HCT116 (cell line): Measurements from ENCODE around the gene CDC14A. TPM values are rescaled to one million over a fixed set of nuclear protein-coding genes. Genes with fewer than 3 reads are reported as not detected.

Source experiments
- ATAC-seq: fragments of 200-7000 bp; cut with Tn5 transposase; 2 replicates; pipeline ENCODE4 v1.9.1; 2020; ENCODE audit warnings: mild to moderate bottlenecking, moderate library complexity
- BruUV-seq: library from RNA; stranded (reverse); fragments of 400-500 nt; replicated peaks from 2 replicates; lab custom pipeline; 2021; lab: Mats Ljungman, UMichigan
- CTCF ChIA-PET: fragments of 300-600 bp; sonication (Branson Sonifier 250); formaldehyde crosslinking; loops from one replicate; lab custom pipeline; 2021; ENCODE audit warnings: antibody characterized with exemption; lab: Charles Lee
- POLR2A ChIA-PET: fragments of 300-600, 350-600 bp; sonication (Branson Sonifier 250); formaldehyde crosslinking; loops from one replicate; lab custom pipeline; 2021; ENCODE audit warnings: antibody characterized with exemption; lab: Charles Lee
- RAD21 ChIA-PET, 2 experiments: fragments of 300-600 bp; sonication (Branson Sonifier 250); formaldehyde crosslinking; loops; one replicate each; lab custom pipeline; 2023; ENCODE audit warnings: low total read pairs in 2 of 2; ENCODE audit not compliant: uncharacterized antibody in 2 of 2, unreplicated experiment in 2 of 2, low non-redundant PET in 1 of 2; lab: Charles Lee
- DNase-seq: peaks from one replicate; pipeline ENCODE4 v3.0.0-alpha.2; 2010; ENCODE audit warnings: low read depth, low spot score
- H2AFZ ChIP-seq: fragments of 200-600 bp; shearing (Covaris generic), sonication (generic); 2 replicates; pipeline ENCODE4 v1.6.1; 2017; ENCODE audit warnings: low read depth, mixed run types, mixed read lengths, antibody characterized with exemption, low read length; ENCODE audit not compliant: poor library complexity, severe bottlenecking
- H3K27ac ChIP-seq: 2 replicates; pipeline ENCODE4 v1.5.1; 2012; ENCODE audit warnings: low read depth, low read length
- H3K27me3 ChIP-seq: fragments of 200-600 bp; sonication (generic); 2 replicates; pipeline ENCODE4 v1.6.1; 2016; ENCODE audit warnings: mixed run types, low read length, mixed read lengths; ENCODE audit not compliant: insufficient read depth
- H3K36me3 ChIP-seq, 2 experiments: fragments of 200-500 bp in 1 of 2; fragments of 200-600 bp in 1 of 2; sonication (Bioruptor generic) in 1 of 2; sonication (generic) in 1 of 2; 2 replicates each; pipeline versions ENCODE4 v1.5.1 to v1.6.1; 2014 to 2016; ENCODE audit warnings: low read length in 2 of 2, inconsistent platforms in 1 of 2, mixed read lengths in 1 of 2, mixed run types in 1 of 2; ENCODE audit not compliant: insufficient read depth in 2 of 2, control insufficient read depth in 1 of 2
- H3K4me1 ChIP-seq, 2 experiments: fragments of 200-600 bp in 1 of 2; sonication (generic) in 1 of 2; 2 replicates each; pipeline versions ENCODE4 v1.5.1 to v1.6.1; 2012 to 2017; ENCODE audit warnings: low read length in 2 of 2, inconsistent platforms in 1 of 2, mild to moderate bottlenecking in 1 of 2, mixed read lengths in 1 of 2, mixed run types in 1 of 2, moderate library complexity in 1 of 2; ENCODE audit not compliant: insufficient read depth in 2 of 2, control insufficient read depth in 1 of 2
- H3K4me2 ChIP-seq: fragments of 200-600 bp; sonication (generic); 2 replicates; pipeline ENCODE4 v1.6.1; 2017; ENCODE audit warnings: mixed run types, low read length, mixed read lengths
- H3K4me3 ChIP-seq, 2 experiments: fragments of 200-600 bp in 1 of 2; sonication (generic) in 1 of 2; replicated peaks in 1 of 2; 2 replicates each; pipeline ENCODE4 v1.5.1; 2011 to 2016; ENCODE audit warnings: low read length in 2 of 2, control low read depth in 1 of 2, low read depth in 1 of 2, mild to moderate bottlenecking in 1 of 2, mixed read lengths in 1 of 2, mixed run types in 1 of 2
- H3K79me2 ChIP-seq: fragments of 200-600 bp; sonication (generic); 2 replicates; pipeline ENCODE4 v1.6.1; 2017; ENCODE audit warnings: mild to moderate bottlenecking, mixed run types, low read length, moderate library complexity, mixed read lengths; ENCODE audit not compliant: insufficient read depth
- H3K9ac ChIP-seq: fragments of 200-600 bp; sonication (generic); 2 replicates; pipeline ENCODE4 v1.6.1; 2016; ENCODE audit warnings: low read length, mixed read lengths
- H3K9me2 ChIP-seq: fragments of 200-600 bp; sonication (generic), shearing (Covaris generic); 2 replicates; pipeline ENCODE4 v1.6.1; 2017; ENCODE audit warnings: mixed run types, mild to moderate bottlenecking, moderate library complexity; ENCODE audit not compliant: insufficient read depth
- H3K9me3 ChIP-seq, 2 experiments: fragments of 200-500 bp in 1 of 2; fragments of 200-600 bp in 1 of 2; sonication (Bioruptor generic) in 1 of 2; sonication (generic) in 1 of 2; 2 replicates each; pipeline ENCODE4 v1.6.1; 2014 to 2017; ENCODE audit warnings: low read length in 2 of 2, mixed read lengths in 2 of 2, inconsistent platforms in 1 of 2, low read depth in 1 of 2, mild to moderate bottlenecking in 1 of 2, mixed run types in 1 of 2, moderate library complexity in 1 of 2; ENCODE audit not compliant: control insufficient read depth in 1 of 2, insufficient read depth in 1 of 2
- H4K20me1 ChIP-seq: fragments of 200-600 bp; sonication (generic), shearing (Covaris generic); 2 replicates; pipeline ENCODE4 v1.6.1; 2017; ENCODE audit warnings: mixed run types, mild to moderate bottlenecking, moderate library complexity; ENCODE audit not compliant: insufficient read depth
- CEBPB ChIP-seq: IDR thresholded peaks from 2 replicates; pipeline ENCODE4 v1.6.1; 2012; ENCODE audit warnings: low read depth
- EGR1 ChIP-seq: IDR thresholded peaks from 2 replicates; pipeline ENCODE4 v1.6.1; 2012; ENCODE audit warnings: low read depth
- ELF1 ChIP-seq: IDR thresholded peaks from 2 replicates; pipeline ENCODE4 v1.6.1; 2012; ENCODE audit warnings: low read depth, borderline replicate concordance
- FOSL1 ChIP-seq: IDR thresholded peaks from 2 replicates; pipeline ENCODE4 v1.6.1; 2012; ENCODE audit warnings: low read depth
- POLR2A ChIP-seq: IDR thresholded peaks from 2 replicates; pipeline ENCODE4 v1.7.0; 2011; ENCODE audit warnings: borderline replicate concordance; ENCODE audit not compliant: insufficient read depth, insufficient read length; ENCODE audit errors: extremely low read depth
- SIN3A ChIP-seq: IDR thresholded peaks from 2 replicates; pipeline ENCODE4 v1.6.1; 2012; ENCODE audit warnings: low read depth
- SRF ChIP-seq: IDR thresholded peaks from 2 replicates; pipeline ENCODE4 v1.6.1; 2012; ENCODE audit warnings: low read depth
- ZFX ChIP-seq: fragments of 450-650 bp; IDR thresholded peaks from 2 replicates; pipeline ENCODE4 v1.6.1; 2017
- ZNF274 ChIP-seq: fragments of 200-500 bp; sonication (Bioruptor generic); IDR thresholded peaks from 2 replicates; pipeline ENCODE4 v1.6.1; 2014; ENCODE audit warnings: mild to moderate bottlenecking, low read depth, low read length, inconsistent platforms
- intact Hi-C: fragments of 100-400 bp; cut with micrococcal nuclease; formaldehyde crosslinking; loops from 2 replicates; pipeline ENCODE4 v1.10.0; 2022
- total RNA-seq: library from RNA; stranded (reverse); gene quantifications from one replicate; pipeline ENCODE4 v1.2.1, GENCODE V29; 2021; ENCODE audit not compliant: unreplicated experiment
- TF ChIP-seq, protein P1 (sequence below): IDR thresholded peaks from 2 replicates; pipeline ENCODE4 v1.6.1; 2012; ENCODE audit warnings: low read depth
- TF ChIP-seq, protein P2 (sequence below), 3 experiments: fragments of 200-600 bp in 1 of 3; sonication (generic) in 1 of 3; IDR thresholded peaks in 2 of 3; conservative IDR thresholded peaks in 1 of 3; 2 replicates each; pipeline ENCODE4 v1.5.1; 2012 to 2017; ENCODE audit warnings: low read depth in 2 of 3, low read length in 2 of 3, antibody characterized with exemption in 1 of 3, borderline replicate concordance in 1 of 3, control low read depth in 1 of 3, mild to moderate bottlenecking in 1 of 3, mixed read lengths in 1 of 3, mixed run types in 1 of 3, moderate library complexity in 1 of 3; ENCODE audit not compliant: insufficient read depth in 1 of 3
- TF ChIP-seq, protein P3 (sequence below): IDR thresholded peaks from 2 replicates; pipeline ENCODE4 v1.6.1; 2012
- TF ChIP-seq, protein P4 (sequence below): IDR thresholded peaks from 2 replicates; pipeline ENCODE4 v1.6.1; 2011; ENCODE audit warnings: mild to moderate bottlenecking, low read length, moderate library complexity; ENCODE audit not compliant: insufficient replicate concordance; ENCODE audit errors: extremely low read depth

CDC14A gene
- total RNA-seq, 1 experiment from 2014 or later: 5.1 TPM

DNA sequence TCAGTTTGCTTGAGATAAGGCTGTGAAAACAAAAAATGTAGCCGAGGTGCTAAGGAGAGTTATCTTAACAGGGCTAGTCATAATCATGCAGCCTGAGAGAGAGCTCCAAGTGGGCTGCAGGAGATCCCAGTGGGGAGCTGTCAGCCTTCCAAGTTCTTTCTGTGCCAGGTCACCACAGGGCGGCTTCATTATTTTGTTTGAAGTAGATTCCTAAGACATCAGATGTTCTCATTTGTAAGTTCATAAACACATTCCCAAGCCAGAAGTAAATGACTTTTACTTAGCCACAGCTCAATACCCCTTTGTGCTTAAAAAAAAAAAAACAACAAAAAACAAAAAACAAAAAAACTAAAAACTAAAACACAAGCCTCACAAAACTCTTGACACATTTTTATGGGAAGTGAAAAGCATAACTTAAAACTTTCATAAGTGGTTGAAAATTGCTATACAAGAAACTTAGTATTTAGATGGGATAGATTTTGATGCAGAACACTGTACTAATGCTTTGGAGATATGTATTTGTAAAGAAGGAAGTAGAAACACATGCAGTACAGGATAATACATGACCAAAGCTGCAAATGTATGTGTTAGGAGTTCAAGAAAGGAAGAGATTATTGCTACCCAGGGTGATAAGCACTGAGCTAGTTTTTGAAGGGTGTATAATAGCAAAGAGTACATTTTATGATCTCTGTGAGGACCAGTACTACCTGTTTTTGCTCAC lies 8.6 kb downstream of the CDC14A start:
- H3K4me3 ChIP-seq: no peak overlapping the region
- H3K9ac ChIP-seq: no peak overlapping the region
- no peak overlapping the region for H2AFZ ChIP-seq
- DNase-seq: no peak
- H3K79me2 ChIP-seq: no peaks in the 10 kb centered on the region
- H3K27ac ChIP-seq: peak overlapping the region; percentile 25; the same call in 1 of the 2 replicates
- no peaks in the 10 kb centered on the region for H3K9me2 ChIP-seq
- no peaks in the 10 kb centered on the region for H3K27me3 ChIP-seq
- TF ChIP-seq, protein P1, sequence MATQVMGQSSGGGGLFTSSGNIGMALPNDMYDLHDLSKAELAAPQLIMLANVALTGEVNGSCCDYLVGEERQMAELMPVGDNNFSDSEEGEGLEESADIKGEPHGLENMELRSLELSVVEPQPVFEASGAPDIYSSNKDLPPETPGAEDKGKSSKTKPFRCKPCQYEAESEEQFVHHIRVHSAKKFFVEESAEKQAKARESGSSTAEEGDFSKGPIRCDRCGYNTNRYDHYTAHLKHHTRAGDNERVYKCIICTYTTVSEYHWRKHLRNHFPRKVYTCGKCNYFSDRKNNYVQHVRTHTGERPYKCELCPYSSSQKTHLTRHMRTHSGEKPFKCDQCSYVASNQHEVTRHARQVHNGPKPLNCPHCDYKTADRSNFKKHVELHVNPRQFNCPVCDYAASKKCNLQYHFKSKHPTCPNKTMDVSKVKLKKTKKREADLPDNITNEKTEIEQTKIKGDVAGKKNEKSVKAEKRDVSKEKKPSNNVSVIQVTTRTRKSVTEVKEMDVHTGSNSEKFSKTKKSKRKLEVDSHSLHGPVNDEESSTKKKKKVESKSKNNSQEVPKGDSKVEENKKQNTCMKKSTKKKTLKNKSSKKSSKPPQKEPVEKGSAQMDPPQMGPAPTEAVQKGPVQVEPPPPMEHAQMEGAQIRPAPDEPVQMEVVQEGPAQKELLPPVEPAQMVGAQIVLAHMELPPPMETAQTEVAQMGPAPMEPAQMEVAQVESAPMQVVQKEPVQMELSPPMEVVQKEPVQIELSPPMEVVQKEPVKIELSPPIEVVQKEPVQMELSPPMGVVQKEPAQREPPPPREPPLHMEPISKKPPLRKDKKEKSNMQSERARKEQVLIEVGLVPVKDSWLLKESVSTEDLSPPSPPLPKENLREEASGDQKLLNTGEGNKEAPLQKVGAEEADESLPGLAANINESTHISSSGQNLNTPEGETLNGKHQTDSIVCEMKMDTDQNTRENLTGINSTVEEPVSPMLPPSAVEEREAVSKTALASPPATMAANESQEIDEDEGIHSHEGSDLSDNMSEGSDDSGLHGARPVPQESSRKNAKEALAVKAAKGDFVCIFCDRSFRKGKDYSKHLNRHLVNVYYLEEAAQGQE: no peak
- TF ChIP-seq, protein P2, sequence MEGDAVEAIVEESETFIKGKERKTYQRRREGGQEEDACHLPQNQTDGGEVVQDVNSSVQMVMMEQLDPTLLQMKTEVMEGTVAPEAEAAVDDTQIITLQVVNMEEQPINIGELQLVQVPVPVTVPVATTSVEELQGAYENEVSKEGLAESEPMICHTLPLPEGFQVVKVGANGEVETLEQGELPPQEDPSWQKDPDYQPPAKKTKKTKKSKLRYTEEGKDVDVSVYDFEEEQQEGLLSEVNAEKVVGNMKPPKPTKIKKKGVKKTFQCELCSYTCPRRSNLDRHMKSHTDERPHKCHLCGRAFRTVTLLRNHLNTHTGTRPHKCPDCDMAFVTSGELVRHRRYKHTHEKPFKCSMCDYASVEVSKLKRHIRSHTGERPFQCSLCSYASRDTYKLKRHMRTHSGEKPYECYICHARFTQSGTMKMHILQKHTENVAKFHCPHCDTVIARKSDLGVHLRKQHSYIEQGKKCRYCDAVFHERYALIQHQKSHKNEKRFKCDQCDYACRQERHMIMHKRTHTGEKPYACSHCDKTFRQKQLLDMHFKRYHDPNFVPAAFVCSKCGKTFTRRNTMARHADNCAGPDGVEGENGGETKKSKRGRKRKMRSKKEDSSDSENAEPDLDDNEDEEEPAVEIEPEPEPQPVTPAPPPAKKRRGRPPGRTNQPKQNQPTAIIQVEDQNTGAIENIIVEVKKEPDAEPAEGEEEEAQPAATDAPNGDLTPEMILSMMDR (IDR thresholded peaks at IDR 0.05 in 2 of 3, conservative IDR thresholded peaks at IDR 0.05 in 1 of 3; ENCODE audit: borderline replicate concordance in 1 of 3, insufficient read depth in 1 of 3, low read depth in 2 of 3, low read length in 2 of 3): no peak
- TF ChIP-seq, protein P3, sequence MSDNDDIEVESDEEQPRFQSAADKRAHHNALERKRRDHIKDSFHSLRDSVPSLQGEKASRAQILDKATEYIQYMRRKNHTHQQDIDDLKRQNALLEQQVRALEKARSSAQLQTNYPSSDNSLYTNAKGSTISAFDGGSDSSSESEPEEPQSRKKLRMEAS: no peak
- TF ChIP-seq EGR1: no peak
- TF ChIP-seq, protein P4, sequence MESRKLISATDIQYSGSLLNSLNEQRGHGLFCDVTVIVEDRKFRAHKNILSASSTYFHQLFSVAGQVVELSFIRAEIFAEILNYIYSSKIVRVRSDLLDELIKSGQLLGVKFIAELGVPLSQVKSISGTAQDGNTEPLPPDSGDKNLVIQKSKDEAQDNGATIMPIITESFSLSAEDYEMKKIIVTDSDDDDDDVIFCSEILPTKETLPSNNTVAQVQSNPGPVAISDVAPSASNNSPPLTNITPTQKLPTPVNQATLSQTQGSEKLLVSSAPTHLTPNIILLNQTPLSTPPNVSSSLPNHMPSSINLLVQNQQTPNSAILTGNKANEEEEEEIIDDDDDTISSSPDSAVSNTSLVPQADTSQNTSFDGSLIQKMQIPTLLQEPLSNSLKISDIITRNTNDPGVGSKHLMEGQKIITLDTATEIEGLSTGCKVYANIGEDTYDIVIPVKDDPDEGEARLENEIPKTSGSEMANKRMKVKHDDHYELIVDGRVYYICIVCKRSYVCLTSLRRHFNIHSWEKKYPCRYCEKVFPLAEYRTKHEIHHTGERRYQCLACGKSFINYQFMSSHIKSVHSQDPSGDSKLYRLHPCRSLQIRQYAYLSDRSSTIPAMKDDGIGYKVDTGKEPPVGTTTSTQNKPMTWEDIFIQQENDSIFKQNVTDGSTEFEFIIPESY: no peak
- no peak for TF ChIP-seq SIN3A
- no peak for TF ChIP-seq CEBPB
- TF ChIP-seq ZFX: no peak
- no peak for TF ChIP-seq FOSL1
- no peak for TF ChIP-seq ZNF274
- TF ChIP-seq POLR2A: no peak
- TF ChIP-seq ELF1: no peak
- no peak for TF ChIP-seq SRF
- TF ChIP-seq, all 23 proteins: peak for 0
- H3K9me3 ChIP-seq: no peaks in the 10 kb centered on the region
- H3K4me1 ChIP-seq: peaks cover 14 to 23% of the 10 kb centered on the region in 2 experiments; a peak in 3 of 4 replicates
- ChIA-PET RAD21 (no interaction called here), CTCF (no interaction called here), POLR2A (no interaction called here)
- no peaks in the 10 kb centered on the region for H4K20me1 ChIP-seq
- peak overlapping the region; percentile 14; the same call in 1 of the 2 replicates for H3K4me2 ChIP-seq
- no TSS peak for BruUV-seq
- H3K36me3 ChIP-seq: no peaks in the 10 kb centered on the region
- intact Hi-C loops: no loop called here
- ATAC-seq: peak; percentile 67
